Left ventricle myocardium superior (tissue), 1 donor: ENCODE data around the gene UNC5B. TPM values are rescaled to one million over a fixed set of nuclear protein-coding genes. Genes with fewer than 3 reads are reported as not detected.

ENCODE experiments used
- ATAC-seq: fragments of 200-7000 bp; cut with Tn5 transposase; one replicate; pipeline ENCODE4 v1.9.1; 2020; ENCODE audit warnings: mild to moderate bottlenecking, moderate library complexity
- DNase-seq: peaks from one replicate; pipeline ENCODE4 v3.0.0-alpha.2; 2020
- intact Hi-C: fragments of 100-400 bp; cut with micrococcal nuclease; formaldehyde crosslinking; loops from one replicate; pipeline ENCODE4 v1.11.0; 2022
- total RNA-seq: library from RNA; stranded (reverse); fragmentation: NEBNext Ultra II Directional; extraction: Animal tissue kit (Norgen Biotek cat#: 25700); gene quantifications from one replicate; pipeline ENCODE4 v1.2.1, GENCODE V29; 2021
- donor health status: DM: no; HTN: yes; CAD: no; lungs with severe emphysema.

UNC5B gene
- total RNA-seq, 1 donor from 2014 or later = 12.8 TPM

DNA sequence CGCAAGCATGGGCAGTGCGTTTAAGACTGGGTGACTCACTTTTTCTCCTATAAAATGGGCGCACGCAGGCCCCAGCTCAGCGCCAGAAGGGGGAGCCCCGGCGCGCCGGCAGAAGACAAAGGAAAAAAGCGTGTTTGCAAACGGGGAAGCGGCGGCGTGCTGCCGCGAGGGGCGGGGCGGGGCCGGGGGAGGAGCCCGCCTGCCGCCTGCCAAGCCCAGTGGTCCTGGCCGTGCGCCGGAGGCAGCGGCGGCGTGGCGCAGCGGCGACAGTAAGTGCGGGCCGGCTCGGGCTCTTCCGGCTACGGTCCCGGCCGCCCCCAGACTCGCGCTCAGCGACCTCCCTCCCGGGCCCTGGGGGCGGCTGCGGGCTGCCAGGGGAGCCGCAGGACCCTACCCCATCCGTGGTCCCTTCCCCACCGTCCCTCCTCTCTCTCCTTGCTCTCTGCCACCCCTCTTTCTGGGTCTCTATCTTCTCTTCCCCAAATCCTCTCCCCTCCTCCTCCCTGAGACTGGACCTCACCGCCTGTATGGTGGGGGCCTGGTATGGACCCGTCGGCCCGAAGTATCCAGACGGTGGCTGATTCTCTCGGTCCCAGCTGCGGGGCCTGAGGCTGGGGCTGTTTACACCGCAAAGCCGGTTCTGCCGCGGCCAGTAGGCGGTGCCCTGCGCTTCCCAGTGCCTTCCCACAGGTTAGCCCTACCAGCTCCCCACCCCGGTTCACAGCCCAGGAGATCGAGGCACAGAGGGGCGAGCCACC, 106.9 kb downstream of the UNC5B start, which contains the start of gene SLC29A3:
Gene SLC29A3, plus strand, starts transcription at position 218 of the 758 bp plus-strand sequence. Its CDS starts 51 bp downstream, at position 269.
- DNase-seq (peak; percentile 90), ATAC-seq (peak; percentile 95)
- intact Hi-C loops = no loop called here

DNA sequence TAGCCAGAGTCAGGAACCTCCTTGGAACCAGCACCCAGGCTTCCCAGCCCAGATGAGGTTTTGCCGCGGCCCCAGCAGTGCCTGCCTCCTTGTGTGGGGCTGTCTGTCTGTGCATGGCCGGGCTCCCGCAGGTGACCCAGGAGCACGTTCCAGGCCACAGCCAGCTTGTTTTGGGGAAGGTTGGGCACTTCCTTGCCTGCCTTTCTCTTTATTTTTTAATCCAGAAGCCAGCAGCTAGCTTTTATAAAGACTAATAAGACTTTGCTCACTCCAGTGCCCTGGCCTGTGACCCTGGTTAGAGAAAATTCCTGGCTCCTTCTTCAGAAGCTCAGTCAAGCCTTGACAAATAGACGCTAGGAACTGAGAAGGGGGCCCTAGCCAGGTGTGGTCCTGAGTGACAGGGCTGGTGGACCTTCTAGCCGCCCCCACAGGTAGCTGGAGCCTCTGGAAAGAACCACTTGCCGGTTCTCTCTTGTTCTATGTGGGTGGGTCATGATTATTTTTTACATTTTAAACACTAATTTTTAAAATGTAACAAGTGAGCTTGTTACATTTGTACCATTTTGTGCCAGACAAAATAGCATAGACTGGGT, 107.5 kb downstream of the UNC5B start:
- no peak for DNase-seq
- intact Hi-C loops = no loop called here
- no peak for ATAC-seq

DNA sequence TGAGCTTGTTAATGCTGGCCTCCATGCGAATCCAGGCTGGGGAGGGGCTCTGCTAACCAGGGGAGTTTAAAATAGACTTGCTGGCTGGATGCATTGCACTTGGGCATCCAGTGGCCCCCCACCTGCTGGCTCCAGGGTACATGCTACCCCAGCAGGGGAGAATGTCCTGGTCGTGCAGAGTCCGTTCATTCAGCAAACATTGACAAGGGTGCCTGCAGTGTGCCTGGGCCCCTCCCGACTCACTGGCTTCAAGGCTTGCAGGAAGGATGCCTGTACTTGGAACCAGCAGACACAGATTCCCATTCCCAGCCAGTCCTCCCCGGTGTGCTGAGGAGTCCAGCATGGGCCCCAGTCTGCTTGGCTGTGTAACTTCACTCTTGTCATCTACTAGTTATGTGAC, 108.2 kb downstream of the UNC5B start:
- ATAC-seq = no peak
- no peak for DNase-seq
- intact Hi-C loops = no loop called here

DNA sequence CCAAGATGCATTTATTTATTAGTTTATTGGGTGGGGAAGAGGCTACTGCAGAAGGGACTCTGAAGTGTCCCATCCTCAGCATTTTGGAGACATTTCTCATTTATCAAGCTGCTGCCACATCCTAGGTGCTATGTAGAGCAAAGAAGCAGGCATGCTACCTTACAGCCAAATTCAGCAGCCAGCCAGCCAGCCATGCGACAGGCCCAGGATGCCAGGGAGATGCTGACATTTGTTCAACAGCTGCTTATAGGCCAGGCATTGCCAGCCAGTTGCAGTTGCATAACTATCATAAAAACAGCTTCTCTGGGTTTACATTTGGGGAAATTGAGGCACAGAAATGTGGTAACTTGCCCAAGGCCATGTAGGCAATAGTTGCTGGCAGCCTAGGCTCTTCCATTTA, 109.0 kb downstream of the UNC5B start:
- DNase-seq = no peak
- intact Hi-C loops = no loop called here
- no peak for ATAC-seq

DNA sequence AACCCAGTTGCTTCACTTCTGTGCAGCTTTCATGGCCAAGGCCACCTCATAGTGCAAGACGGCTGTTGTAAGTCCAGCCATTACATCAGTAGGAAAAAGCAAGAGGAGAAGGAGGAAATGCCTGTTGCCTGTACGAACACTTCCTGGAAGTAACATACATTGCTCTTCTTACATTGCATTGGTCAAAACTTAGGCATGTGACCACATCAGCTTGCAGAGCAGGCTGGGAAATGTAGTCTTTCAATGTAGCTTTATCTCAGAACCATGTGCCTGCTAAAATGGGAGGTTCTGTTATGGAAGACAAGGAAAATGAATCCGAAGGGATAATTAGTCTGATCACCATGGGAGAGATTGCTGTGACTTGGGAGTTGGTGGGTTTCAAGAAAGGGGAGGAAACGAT, 111.0 kb downstream of the UNC5B start:
- DNase-seq (no peak), ATAC-seq (no peak)
- intact Hi-C loops = no loop called here

DNA sequence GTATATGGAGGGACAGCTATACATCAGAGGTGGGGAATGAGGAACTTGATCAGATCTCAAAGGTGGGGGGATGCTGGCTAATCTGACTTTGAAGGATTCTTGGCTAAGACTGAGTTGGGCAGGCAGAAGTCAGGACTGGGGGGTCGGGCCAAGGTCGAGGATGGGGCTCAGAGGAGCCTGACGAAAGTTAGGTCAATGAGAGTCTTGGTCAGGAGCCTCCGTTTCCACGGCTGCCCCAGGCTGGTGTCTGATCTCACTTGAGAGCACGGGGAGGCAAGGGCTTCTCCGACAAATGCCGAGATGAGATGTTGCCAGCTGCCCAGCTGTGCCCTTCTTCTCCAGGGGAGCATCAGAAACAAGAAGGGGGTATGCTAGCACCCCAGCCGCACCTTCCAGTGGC, 112.4 kb downstream of the UNC5B start:
- no peak for DNase-seq
- intact Hi-C loops = no loop called here
- ATAC-seq = no peak

DNA sequence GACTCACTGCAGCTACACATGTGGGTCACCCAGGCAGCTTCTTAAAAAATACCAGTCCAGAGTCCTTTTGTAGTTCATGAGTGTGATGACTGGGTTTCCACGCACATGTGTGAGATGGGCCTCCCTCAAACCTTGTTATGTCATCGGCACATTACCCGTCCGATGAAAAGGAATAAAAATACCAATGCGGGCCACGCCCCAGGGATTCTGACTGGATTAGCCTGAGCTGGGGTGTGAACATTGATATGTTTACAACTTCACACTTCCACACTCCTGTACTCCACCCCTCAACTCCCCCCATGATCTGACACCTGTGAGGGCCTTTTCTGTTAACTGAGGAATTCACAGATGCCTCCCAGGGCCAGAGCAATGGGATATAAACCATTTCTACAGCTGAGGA, 112.9 kb downstream of the UNC5B start:
- ATAC-seq (no peak), DNase-seq (no peak)
- intact Hi-C loops = no loop called here

DNA sequence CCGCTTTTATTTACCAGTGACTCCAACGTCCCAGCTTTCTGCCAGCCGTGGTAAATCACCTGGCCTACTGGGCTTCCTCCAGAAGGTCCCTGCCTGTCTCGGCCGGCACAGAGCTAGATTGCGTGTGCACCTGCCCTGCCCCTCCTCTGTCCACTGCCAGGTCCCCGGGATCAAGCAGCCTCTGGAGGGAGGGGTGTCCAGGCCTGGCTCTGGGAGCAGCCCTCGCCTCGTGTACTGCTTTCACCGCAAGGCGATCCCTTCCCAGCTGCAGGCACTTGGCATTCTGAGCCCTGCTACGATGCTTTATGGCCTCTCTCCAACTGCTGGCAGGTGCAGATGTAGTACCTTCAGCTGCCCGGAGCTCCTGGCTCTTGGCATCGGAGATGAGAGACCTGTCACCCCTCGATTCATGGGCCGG, 114.1 kb downstream of the UNC5B start:
- DNase-seq = no peak
- ATAC-seq = no peak
- intact Hi-C loops = no loop called here

DNA sequence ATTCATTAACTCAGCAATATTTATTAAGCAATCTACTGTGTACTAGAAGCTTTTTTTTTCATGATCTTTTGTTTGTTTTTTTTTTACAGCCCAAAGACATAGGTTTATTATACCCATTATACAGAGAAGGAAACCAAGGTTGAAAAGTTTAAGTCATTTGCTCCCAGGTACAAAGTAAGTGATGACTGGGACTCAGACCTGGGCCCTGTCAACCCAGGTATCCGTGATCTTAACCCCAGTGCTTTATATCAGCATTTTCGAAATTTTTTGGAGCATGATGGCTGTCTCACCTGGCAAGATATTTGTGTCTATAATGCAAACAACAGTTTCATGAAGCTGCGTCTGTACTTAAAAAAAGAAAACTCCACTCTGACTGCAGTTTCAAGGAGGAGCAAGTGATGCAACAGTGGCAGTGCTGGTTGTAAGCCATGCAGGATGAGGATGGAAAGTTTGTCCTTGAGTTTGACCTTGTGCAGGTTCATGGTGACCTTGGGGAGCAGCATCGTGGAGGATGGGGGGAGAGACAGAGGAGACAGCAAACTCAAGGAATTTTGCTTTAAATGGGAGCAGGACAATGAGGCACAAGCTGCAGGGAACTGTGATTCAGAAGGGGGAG, 118.5 kb downstream of the UNC5B start:
- intact Hi-C loops = no loop called here
- ATAC-seq (no peak), DNase-seq (no peak)

DNA sequence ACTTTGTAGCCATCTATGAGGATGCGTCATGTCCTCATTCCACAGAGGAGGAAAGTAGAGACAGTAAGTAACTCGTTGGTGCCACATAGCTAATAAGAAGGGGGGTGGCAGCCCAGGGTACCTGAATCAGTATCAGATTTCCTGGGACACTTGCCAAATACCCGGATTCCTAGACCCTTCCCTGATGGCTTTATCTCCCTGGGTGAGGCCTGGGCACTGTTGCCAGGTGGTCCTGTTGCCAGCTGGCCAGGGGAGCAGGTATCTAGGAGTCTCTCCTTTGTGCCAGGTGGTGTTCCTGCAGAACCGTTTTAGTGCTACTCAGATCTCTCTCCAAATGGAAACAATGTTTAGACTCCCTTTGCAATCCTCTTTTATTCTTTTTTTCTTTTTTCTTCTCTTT, 119.4 kb downstream of the UNC5B start:
- intact Hi-C loops = no loop called here
- DNase-seq = no peak
- ATAC-seq = no peak

DNA sequence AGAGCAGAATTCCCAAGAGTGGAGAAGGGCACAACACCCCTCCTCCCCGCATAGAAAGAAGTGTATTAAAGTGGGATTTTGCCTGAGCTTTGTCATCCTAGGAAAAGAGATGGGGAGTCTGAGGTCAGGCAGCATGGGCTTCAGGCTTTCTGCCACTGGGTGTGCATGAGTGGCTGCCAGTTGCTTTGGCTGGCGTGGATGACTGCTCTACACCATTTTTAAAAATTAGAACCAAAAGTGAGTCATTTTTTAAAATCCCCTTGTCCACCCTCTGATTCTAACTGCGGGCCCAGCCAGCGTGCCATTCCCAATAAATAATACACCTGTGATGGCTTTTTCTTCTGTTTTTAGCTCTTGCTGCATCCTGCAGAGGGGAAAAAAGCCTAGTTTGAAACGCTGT, 120.1 kb downstream of the UNC5B start:
- intact Hi-C loops = no loop called here
- no peak for DNase-seq
- no peak for ATAC-seq

DNA sequence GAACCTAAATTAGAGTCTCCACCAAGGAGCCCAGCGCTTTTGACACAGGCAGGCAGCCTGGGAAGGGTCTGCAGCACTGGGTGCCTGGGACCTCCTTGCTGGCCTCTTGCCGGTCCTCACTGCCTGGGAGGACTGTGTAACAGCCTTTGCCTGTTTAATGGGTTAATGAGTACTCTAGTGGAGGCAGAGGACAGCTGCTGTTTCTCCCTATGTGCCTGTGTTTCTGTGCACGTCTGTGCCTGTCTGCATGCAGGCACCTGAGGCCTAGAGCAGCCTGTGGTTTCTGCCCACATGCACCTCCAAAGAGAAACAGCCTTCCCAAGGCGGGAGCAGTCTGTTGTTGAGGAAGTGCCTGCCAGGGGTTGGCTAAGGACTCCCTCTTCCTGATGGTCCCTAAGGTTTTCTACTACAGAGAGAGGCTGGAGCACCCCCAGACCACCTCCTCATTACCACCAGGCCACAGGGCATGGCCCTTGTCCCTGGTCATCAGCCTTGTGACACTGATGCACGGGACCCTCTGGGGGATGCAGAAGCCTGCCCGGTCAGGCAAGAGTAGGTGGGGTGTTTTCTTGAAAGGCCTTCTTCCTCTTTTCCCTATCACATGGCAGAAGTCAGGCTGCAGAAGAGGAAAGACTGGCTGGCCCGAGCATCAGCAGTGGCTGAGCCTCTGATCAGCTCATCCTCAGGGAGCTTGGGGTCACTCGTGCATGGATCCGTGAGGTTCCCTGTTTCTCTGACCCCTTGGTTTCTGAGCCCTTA, 120.9 kb downstream of the UNC5B start:
- DNase-seq (peak; percentile 48), ATAC-seq (peak; percentile 41)
- intact Hi-C loops = no loop called here

DNA sequence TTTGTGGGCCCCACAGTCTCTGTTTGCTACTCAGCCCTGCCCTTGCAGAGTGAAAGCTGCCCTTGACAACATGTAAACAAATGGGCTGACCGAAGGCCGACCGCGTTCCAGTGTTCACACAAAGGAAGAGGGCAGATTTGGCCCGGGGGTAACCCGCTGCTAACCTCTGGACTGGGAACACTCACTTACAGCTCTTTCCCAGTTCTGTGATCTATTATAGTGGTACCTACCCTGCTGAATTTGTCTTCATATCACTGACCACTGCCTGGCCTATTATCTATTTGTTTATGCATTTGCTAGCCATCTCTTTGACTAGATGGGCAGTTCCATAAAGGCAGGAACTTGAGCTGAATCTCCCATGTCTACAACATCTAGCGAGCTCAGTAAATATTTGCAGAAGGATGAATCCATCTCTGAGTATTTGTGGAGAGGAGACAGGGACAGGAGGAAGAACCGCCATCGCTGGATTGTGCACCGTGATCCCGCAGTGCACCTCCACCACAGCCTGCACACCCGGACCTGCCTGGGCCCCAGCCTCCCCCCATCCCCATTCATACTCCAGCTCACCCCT, 121.9 kb downstream of the UNC5B start:
- ATAC-seq = no peak
- DNase-seq = no peak
- intact Hi-C loops = no loop called here

DNA sequence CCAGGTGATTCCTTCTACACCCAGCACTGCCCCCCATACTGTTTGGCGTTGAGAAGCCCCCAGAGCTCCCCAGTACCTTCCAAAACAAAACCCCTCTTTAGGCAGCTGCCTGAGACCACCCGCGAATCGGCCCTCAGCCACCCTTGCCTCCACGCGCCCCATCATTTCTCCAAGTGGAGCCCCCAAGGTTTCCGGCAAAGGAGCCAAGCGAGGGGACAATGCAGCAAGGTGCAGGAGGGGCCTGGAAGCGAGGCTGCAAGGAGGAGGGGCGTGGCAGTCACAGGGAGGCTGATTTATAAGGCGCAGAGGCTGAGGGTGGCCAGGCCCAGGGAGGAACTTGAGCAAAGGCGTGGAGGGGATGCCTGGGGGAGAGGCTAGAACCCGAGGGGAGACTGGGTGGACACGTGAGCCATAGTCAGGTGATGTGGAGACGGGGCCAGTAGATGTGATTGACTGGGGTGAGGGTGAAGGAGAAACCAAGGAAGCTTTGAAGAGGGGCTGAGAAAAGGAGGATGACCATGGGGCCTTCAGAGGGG, 122.9 kb downstream of the UNC5B start:
- no peak for DNase-seq
- no peak for ATAC-seq
- intact Hi-C loops = no loop called here

DNA sequence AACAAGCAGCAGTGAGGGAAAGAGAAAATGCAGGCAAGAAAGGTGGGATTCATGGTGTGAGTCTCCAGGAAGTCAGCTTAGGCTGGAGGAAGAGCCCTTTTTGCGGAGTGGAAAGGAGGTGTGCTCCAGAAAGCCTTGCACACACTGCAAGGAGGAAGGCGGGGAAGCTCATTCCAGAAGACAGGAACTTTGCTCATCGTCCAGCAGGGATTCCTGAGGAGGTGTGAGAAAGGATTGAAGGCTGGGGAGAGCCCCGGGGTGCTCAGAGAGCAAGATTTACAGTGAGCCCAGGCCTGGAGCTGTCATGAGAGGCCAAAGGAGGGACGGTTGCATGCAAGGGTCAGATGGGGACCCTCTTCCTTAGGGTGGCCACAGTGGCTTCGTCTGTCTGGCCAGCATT, 124.3 kb downstream of the UNC5B start:
- DNase-seq (no peak), ATAC-seq (no peak)
- intact Hi-C loops = no loop called here

DNA sequence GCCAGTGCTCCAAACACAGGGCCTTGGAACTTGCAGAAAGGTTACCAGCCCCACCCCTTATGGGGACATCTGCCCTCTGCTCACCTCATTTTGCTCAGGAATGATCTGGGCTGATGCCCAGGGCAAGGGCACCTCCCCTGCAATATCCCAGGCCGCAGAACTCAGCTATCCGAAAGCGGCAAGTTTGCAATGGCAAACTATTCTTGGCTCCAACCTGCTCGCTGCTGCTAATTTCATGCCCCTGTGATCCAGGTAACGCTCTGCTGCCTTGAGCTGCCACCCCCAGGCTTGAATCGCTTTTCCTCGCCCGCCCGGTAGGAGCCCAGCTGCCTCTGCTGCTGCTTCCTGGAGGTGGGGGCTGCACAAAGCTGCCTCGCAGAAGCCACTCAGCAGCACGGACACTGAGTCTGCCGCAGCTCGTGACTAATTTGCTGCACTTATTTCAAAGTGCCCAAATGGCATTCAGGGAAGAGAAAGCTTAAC, 124.9 kb downstream of the UNC5B start:
- ATAC-seq = peak; percentile 36
- intact Hi-C loops = no loop called here
- DNase-seq = no peak

DNA sequence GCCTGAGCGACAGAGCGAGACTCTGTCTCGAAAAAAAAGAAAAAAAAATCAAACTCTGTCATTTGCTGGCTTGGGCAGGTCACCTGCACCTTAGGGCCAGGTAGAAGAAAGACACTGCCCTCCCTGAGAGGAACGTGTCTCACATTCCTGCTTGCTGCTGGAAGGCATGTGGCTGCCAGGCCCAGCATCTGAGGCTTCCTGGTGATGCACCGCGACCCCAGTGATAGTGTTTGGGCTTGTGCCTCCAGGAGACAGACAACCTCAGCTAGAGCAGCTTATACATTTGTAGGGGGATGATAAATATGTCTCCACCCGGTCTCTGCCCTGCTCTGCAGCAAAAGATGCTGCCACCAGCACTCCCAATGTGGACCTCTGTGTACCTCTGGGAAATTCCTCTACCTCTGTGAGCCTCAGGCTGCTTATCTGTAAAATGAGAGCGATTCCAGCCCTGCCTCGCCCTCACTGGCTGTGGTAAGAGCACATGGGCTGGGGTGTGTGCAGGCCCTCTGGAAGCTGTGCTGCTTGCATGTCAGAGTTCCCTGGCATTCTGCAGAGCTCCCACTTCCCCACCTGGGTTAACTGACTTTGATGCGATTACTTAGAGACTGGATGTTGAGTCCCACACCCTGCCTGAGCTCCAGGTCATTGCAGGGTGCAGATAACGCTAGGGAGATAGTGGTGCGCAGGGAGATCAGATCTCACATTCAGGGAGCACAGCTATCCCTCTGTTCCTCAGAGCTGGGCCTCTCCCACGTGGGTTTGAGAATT, 126.5 kb downstream of the UNC5B start:
- DNase-seq = no peak
- intact Hi-C loops = no loop called here

DNA sequence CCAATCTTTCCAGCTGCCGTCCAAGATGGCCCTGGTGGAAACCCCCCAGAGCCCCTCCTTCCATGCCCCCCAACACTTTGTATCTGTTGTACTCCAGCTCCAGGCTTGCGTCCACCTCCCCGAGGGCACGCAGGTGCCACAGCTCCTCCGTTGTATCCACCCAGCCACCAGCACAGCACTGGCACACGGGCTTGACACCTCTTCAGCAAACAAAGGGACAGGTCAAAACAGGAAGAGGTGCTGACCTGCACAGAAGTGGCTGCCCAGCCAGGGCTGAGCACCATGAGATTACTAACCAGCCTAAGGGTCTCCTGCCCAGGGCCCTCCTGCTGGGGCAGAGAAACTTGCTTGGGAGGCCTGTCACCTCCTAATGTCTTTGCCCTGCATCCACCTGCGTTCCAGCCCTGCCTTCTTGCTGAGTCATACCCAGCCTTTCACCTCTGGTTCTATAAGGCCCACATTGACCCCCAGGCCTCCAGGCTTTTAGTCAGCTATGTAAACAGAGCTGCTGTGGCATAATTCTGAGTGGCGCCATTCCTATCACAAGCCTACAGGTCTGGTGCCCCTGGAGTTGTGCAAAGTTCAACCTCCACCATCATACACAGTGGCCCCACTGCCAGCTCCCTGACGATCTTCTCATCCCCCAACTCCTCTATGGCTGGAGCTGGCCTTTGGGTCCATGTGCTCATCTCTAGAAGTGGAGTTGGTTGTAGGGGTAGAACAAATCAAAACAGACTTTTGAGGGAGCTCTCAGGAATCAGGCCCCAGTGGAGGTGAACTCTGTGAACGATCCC, 127.6 kb downstream of the UNC5B start:
- DNase-seq = no peak
- ATAC-seq = no peak
- intact Hi-C loops = no loop called here

More for the DNA sequence above, 126.5 kb downstream of the UNC5B start:
- no peak for ATAC-seq
